IPS-18c (cell line): ENCODE measurements around the gene ZNF726.
"Not testable (repeated sequence)": the region's sequence is repeated elsewhere in the genome, so short reads cannot be mapped to it uniquely, and the experiment has no call there.

Experiments
- H3K4me3 ChIP-seq: 2 replicates; pipeline ENCODE4 v1.7.0; 2013; ENCODE audit warnings: low read depth, mild to moderate bottlenecking, low read length, moderate library complexity; ENCODE audit not compliant: insufficient read depth
- H3K9me3 ChIP-seq: one replicate; pipeline ENCODE4 v1.6.1; 2013; ENCODE audit warnings: mild to moderate bottlenecking, low read length, moderate library complexity; ENCODE audit not compliant: control insufficient read depth, insufficient read depth

ZNF726 gene

DNA sequence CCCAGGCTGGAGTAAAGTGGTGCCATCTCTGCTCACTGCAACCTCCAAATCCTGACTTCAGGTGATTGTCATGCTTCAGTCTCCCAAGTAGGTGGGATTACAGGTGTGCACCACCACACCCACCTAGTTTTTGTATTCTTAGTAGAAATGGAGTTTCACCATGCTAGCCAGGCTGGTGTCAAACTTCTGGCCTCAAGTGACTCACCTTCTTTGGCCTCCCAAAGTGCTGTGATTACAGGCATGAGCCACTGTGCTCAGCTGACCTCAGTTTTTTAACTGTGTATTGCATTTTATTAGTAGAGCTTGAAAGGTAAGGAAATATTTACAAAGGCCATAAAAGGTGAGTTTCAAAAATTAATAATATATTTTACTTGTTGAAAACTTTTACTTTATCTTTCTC, 2.3 kb downstream of the ZNF726 start:
- H3K9me3 ChIP-seq = peaks cover 5% of the 10 kb centered on the region
- H3K4me3 ChIP-seq = no peak overlapping the region

GRCh38 chr19:23917856-23918255, 3.2 kb downstream of the ZNF726 start:
- H3K4me3 ChIP-seq = no peak overlapping the region
- peaks cover 4% of the 10 kb centered on the region for H3K9me3 ChIP-seq

- Histone ChIP-seq H3K4me3 (no peak overlapping the region), H3K9me3 (peaks cover 8% of the 10 kb centered on the region)
Measured at GRCh38 chr19:23925285-23925684, 10.6 kb downstream of the ZNF726 start.

- Histone ChIP-seq H3K9me3 (peaks cover 15% of the 10 kb centered on the region), H3K4me3 (no peak overlapping the region)
Measured at GRCh38 chr19:23932878-23933277, 18.2 kb downstream of the ZNF726 start.

- H3K9me3 ChIP-seq = not testable (repeated sequence)
Measured at GRCh38 chr19:23937031-23937430, 22.3 kb downstream of the ZNF726 start.

GRCh38 chr19:23943411-23943810, 28.7 kb downstream of the ZNF726 start:
- Histone ChIP-seq H3K9me3 (no peaks in the 10 kb centered on the region), H3K4me3 (no peak overlapping the region)

More at GRCh38 chr19:23937031-23937430, 22.3 kb downstream of the ZNF726 start:
- H3K4me3 ChIP-seq = not testable (repeated sequence)

GRCh38 chr19:23946569-23946968, 31.9 kb downstream of the ZNF726 start:
- no peak overlapping the region for H3K4me3 ChIP-seq
- H3K9me3 ChIP-seq = no peaks in the 10 kb centered on the region

DNA sequence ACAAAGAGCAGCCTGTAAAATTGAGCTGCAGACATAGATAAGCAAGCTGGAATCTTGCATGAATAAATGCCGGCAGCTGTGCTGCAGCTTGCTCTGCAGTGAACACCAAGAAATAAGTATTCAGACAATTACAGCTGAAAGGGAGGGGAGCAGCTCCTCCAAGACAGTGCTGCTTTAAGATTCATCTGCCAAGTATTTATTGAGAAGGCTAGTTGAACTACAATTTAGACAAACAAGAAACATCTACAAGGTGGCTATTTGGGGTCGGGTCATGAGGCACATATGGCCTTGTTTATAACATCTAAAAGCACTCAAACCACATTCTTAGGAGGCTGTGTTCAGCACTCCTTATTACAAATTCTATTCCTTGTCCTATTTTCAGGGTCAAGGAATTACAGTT, 34.9 kb downstream of the ZNF726 start:
- no peaks in the 10 kb centered on the region for H3K9me3 ChIP-seq
- H3K4me3 ChIP-seq = no peak overlapping the region

DNA sequence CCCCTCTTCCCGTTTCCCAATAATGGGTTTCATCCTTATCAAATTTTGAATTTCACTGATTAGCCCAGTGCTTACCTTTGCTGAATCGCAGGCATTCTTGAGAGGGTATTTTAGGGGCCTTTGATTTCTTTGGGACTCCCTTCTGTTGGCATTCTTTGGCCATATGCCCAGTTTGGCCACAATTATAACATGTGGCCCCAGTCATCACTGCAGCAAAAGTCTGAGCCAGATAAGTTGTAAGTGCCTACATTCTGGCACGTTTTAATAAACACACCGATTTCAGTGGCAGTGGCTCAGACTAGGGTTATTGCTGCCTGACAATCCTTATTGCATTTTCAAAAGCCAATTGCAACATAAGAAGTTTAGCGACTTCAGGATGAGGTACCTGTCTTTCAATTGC, 41.4 kb downstream of the ZNF726 start:
- no peak overlapping the region for H3K4me3 ChIP-seq
- peaks cover 7% of the 10 kb centered on the region for H3K9me3 ChIP-seq

DNA sequence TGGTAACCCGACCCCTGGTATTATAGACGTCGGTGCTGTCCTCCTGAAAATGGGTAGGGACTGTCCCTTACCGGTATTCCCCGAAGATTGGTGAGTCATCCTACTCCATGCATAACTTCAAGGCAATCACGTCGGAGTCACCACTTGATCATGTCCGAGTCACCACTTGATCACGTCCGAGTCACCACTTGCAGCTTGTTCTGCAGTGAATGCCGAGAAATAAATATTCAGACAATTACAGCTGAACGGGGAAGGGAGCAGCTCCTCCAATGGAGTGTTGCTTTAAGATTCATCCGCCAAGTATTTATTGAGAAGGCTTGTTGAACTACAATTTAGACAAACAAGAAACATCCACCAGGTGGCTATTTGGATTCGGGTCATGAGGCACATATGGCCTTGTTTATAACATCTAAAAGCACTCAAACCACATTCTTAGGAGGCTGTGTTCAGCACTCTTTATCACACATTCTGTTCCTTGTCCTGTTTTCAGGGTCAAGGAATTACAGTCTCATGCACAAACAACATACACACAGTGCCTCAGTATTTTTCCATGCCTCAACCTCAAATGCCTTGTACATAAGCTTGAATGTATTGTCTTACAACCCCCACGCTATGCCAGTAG, 43.1 kb downstream of the ZNF726 start:
- Histone ChIP-seq H3K9me3 (peaks cover 9% of the 10 kb centered on the region), H3K4me3 (no peak overlapping the region)

GRCh38 chr19:23963396-23963795, 48.7 kb downstream of the ZNF726 start:
- H3K4me3 ChIP-seq, H3K9me3 ChIP-seq: not testable (repeated sequence)

GRCh38 chr19:23963881-23964280, 49.2 kb downstream of the ZNF726 start:
- not testable (repeated sequence) for H3K4me3 ChIP-seq, H3K9me3 ChIP-seq

DNA sequence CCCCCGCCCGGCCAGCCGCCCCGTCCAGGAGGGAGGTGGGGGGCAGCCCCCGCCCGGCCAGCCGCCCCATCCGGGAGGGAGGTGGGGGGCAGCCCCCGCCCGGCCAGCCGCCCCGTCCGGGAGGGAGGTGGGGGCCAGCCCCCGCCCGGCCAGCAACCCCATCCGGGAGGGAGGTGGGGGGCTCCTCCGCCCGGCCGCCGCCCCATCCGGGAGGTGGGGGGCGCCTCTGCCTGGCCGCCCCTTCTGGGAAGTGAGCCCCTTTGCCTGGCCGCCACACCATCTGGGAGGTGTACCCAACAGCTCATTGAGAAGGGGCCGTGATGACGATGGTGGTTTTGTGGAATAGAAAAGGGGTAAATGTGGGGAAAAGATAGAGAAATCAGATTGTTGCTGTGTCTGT, 49.6 kb downstream of the ZNF726 start:
- H3K4me3 ChIP-seq, H3K9me3 ChIP-seq: not testable (repeated sequence)

DNA sequence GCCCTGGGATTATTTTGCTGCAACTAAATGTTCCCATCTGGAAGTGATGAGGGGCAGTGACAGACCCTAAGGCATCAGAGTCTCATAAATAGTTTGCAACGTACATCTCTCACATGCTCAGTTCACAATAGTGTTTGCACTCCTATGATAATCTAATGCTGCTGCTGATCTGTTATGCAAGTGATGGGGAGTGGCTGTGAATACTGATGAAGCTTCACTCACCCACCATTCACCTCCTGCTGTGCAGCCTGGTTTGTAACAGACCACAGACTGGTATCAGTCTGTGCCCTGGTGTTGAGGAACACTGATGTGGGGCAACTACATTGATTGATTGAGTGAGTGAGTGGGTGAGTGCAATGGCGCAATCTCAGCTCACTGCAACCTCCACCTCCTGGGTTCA, 54.9 kb downstream of the ZNF726 start:
- H3K4me3 ChIP-seq = no peak overlapping the region
- H3K9me3 ChIP-seq = peaks cover 4% of the 10 kb centered on the region

DNA sequence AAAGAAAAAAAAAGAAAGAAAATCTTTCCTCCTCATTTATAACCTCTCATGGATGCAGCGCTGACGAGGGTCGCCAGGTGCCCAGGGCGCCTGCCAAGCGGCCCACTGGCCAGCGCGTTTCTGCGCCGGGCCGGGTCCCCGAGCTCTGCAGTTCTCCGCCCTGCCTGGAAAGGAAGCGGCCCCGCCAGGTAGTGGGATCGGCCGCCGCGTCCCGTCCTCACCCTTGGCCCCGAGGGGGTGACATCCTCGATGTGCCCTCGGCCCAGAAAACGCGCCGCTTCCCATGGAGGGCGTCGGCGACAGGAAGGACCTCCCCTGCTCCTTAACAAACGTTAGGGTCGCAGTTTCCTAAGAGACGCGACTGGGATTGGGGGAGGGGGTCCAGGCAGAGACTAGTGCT, 56.9 kb downstream of the ZNF726 start:
- Histone ChIP-seq H3K4me3 (peak overlapping the region; percentile 28; the same call in 1 of the 2 replicates), H3K9me3 (peaks cover 2% of the 10 kb centered on the region)

GRCh38 chr19:23972161-23972560, 57.5 kb downstream of the ZNF726 start:
- Histone ChIP-seq H3K4me3 (peak overlapping the region; percentile 28; the same call in 1 of the 2 replicates), H3K9me3 (peaks cover 2% of the 10 kb centered on the region)

GRCh38 chr19:23974941-23975340, 60.3 kb downstream of the ZNF726 start:
- H3K4me3 ChIP-seq = no peak overlapping the region
- peaks cover 2% of the 10 kb centered on the region for H3K9me3 ChIP-seq

GRCh38 chr19:23976631-23977030, 61.9 kb downstream of the ZNF726 start:
- H3K4me3 ChIP-seq, H3K9me3 ChIP-seq: not testable (repeated sequence)

DNA sequence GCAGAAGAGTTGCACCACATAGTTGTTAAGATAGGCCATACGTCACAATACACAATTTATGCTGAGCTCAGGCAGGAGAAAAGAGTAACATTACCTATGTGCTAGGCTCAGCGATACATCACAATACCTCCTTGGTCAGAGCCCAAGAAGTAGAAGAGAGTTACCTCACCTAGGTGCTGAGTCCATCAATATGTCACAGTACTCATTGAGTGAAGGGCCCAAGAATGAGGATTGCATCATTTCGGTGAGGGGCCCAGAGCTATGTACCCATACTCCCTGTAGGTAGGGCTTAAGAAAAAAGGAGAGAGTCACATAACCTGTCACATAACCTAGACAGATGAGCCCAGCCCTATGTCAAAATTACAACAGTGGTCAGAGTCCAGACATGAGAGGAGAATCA, 62.6 kb downstream of the ZNF726 start:
- not testable (repeated sequence) for H3K4me3 ChIP-seq, H3K9me3 ChIP-seq
